ENCODE data around the gene TXN. TPM values are rescaled to one million over a fixed set of nuclear protein-coding genes. Genes with fewer than 3 reads are reported as not detected.
"Not testable (repeated sequence)": the region's sequence is repeated elsewhere in the genome, so short reads cannot be mapped to it uniquely, and the experiment has no call there.

Gene TXN
- total RNA-seq, 2 donors from 2014 or later, result 375 to 406 TPM

DNA sequence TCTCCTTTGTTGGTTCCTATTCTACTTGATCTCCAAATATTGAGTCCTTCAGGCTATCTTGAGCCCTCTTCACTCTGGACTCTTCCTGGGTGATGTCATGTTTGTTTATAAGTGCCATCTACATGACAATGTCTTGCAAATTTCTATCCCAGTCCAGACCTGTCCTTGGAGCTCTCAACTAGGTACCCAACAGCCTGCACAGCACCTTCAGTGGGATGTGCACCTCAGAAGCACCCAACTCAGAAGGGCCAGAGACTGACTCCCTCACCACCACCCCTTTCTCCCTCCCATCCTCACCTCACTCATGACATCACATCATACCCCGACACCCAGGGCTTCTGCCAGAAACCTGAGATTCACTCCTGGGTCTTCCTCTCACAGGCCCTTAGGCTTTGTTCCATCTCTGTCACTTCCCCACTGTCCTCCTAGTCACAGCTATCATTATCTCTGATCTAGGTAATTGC is 14.4 kb downstream of the TXN start:
- Mint-ChIP-seq H3K36me3 (peaks cover 11 to 24% of the 10 kb centered on the region in 2 donors), H3K27ac (no peak overlapping the region), H3K9me3 (no peaks in the 10 kb centered on the region)
- ATAC-seq (no peak), DNase-seq (ENCODE audit: low spot score in 2 of 2) (no peak)

DNA sequence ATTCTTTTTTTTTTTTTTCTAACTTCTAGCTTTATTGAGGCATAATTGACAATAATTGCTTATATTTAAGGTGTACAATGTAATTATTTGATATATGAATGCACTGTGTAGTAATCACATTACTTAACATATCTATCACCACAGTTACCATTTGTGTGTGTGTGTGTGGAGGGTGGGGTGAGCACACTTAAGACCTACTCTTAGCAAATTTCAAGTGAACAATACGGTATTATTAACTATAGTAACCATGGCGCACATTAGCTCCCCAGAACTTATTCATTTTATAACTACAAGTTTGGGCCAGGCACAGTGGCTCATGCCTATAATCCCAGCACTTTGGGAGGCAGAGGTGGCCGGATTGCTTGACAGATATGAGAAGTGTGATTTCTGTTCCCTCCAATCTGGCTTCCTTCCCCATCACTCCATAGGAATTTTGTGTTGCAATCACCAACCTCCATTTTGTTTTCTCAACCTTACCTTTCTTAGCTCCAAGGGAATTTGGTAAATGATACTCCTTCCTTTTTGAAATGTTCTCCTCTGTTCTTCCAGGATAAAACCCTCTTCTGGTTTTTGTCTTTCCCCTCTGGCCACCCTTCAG is 14.9 kb downstream of the TXN start:
- ATAC-seq (no peak), DNase-seq (ENCODE audit: low spot score in 2 of 2) (no peak)
- Mint-ChIP-seq H3K9me3 (no peaks in the 10 kb centered on the region), H3K27ac (no peak overlapping the region), H3K36me3 (peaks cover 15 to 22% of the 10 kb centered on the region in 2 donors)

DNA sequence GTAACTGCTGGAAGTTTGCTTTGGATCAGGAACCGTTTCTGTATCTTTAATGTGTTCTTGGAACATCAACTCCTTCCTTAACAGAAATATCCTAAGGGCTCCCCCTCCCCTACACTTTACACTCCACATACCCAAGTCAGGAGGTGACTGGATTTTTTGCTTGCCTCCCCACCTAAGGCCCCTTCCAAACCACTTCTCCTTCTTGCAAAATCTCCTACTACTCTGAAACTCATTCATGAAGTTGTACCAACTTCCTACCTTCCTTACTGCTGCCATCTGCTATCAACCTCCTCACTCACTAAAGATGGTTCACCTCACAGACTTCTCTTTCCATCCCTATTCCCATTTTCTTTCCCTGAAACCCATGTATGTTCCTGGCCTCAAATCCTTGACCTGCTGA is 16.1 kb downstream of the TXN start:
- peak in 1 of 2 donors; percentile 9 for ATAC-seq
- H3K36me3 Mint-ChIP-seq, result peaks cover 16 to 19% of the 10 kb centered on the region in 2 donors

DNA sequence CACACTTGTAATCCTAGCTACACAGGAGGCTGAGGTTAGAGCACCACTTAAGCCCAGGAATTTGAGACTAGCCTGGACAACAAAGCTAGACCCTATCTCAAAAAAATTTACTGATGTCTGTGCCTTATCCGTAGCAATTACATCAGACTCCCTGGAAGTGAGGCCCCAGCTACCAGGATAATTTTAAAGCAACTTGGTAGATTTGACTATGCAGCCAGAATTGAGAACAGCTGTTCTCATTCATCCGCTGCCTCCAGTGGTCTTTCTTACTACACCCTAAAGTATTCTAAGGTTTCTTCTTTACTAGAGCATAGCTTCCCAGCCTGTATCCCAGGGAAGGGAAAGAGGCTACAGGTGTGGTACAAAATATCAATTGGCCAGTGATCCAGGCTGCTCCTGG is 28.0 kb downstream of the TXN start:
- DNase-seq (ENCODE audit: low spot score in 2 of 2), result no peak
- peaks cover 0 to 4% of the 10 kb centered on the region in 2 donors for H3K9me3 Mint-ChIP-seq
- no peak for ATAC-seq
- no peak overlapping the region for H3K27ac Mint-ChIP-seq
- H3K36me3 Mint-ChIP-seq, result peaks cover 0 to 7% of the 10 kb centered on the region in 2 donors

More for the DNA sequence above, 16.1 kb downstream of the TXN start:
- DNase-seq (ENCODE audit: low spot score in 2 of 2), result no peak
- no peak overlapping the region for H3K27ac Mint-ChIP-seq
- no peaks in the 10 kb centered on the region for H3K9me3 Mint-ChIP-seq

DNA sequence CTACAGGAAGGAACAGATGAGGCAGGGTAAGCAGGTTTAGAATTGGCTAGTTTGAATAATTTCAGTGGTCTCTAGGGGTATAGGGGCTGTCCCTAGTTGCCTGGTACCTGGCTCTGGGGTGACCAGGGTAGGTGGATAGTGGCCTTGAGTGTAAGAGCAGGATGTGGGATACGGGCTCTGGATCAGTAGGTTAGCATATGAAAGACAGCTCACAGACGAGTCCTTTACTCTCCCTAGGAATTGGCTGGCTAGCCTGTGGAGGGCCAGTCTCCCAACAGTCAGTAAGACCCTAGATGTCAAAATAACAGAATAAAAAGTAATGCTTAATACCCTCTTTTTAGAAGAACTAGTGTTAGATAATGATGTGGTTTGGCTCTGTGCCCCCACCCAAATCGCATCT is 31.7 kb downstream of the TXN start:
- DNase-seq (ENCODE audit: low spot score in 2 of 2), result no peak
- no peak for ATAC-seq
- Mint-ChIP-seq H3K9me3 (peaks cover 0 to 4% of the 10 kb centered on the region in 2 donors), H3K36me3 (no peaks in the 10 kb centered on the region), H3K27ac (no peak overlapping the region)

DNA sequence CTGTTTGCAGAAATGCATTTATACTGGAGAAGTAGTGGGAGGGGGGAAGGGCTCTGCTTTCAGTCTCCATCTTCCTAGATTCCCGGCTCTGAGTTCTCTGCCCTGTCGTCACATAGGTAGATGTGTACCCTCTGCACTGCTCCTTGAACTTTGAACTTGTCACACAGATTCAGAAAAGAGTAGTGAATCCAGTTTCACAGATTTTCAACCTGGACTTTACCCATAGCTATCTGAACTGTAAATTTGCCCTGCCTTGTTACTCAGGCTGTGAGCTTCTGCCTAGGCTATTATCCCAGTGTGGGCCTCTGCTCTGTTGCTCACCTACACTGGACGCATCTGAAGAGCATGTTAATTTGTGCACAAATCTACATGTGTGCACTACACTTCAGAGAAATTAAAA is 35.5 kb downstream of the TXN start:
- peaks cover 0 to 4% of the 10 kb centered on the region in 2 donors for H3K9me3 Mint-ChIP-seq
- ATAC-seq (no peak), DNase-seq (ENCODE audit: low spot score in 2 of 2) (no peak)
- no peaks in the 10 kb centered on the region for H3K36me3 Mint-ChIP-seq
- H3K27ac Mint-ChIP-seq, result no peak overlapping the region

DNA sequence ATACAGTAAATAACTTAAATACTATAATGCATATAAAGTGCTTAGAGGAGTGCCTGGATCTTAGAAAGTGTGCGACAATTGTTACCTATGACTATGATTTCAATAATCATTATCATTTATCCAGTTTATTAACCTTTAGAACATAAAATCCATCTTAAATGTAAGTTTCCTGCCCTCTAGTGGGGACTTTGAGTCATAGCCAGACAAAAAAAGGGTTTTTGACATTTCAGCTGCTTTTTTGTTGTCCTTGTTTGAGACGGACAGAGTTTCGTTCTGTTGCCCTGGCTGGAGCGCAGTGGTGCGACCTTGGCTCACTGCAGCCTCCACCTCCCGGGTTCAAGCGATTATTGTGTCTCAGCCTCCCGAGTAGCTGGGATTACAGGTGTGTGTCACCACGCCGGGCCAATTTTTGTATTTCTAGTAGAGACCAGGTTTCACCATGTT is 38.6 kb downstream of the TXN start:
- ATAC-seq (no peak), DNase-seq (ENCODE audit: low spot score in 2 of 2) (no peak)
- Mint-ChIP-seq H3K27ac (no peak overlapping the region), H3K9me3 (no peaks in the 10 kb centered on the region), H3K36me3 (no peaks in the 10 kb centered on the region)

DNA sequence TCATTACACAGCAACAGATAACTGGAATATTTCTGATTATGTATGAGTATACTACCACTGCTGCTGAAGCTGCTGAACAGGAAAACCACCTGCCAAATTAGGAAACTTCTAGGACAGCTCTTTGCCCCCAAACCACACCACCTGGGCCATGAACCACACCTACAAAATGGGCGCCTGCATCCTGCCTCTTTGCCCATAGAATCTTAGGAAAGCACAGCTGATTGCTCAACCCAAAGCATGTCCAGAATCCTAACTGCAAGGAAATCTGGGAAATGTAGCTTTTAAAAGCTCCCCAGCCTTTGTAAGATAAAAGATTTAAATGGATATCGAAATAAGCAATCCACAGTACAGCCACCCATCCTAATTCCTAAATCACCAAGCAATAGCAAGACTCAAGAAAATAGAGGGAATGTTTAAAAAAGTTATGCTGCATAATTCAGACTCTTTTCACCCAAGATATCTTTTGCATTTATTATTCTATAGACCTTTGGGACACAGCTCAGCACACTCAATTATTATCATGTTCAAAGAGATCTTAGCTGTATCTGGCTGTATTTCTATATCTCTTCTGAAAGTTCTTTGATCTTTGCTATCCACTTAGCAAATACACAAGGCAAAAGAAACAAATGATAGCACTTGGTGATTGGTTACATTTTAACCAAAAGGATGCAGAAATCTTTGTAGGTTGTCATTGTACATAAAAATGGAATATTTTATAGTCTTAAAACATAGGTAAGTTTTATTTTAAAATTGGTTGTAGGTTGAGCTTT is 41.5 kb downstream of the TXN start:
- Mint-ChIP-seq H3K9me3 (no peaks in the 10 kb centered on the region), H3K36me3 (no peaks in the 10 kb centered on the region), H3K27ac (no peak overlapping the region)
- ATAC-seq (no peak), DNase-seq (ENCODE audit: low spot score in 2 of 2) (no peak)

DNA sequence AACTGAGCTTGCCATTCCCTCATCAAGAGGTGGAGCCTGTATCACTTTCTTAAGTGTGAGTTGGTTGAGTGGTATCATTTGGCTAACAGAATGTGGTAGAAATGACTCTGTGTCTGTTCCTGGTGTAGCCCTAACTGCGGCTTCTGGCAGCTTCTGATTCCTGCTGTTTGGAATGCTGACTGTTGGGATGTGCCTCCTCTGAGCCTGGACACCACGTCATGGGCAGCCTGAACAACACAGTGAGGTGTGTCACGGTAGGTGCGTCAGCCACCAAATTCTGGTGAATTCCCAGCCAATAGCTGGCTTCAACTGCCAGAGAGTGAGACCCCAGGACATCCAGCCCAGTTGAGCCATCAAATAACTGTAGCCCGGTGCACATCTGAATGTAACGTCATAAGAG is 42.2 kb downstream of the TXN start:
- Mint-ChIP-seq H3K9me3 (no peaks in the 10 kb centered on the region), H3K36me3 (no peaks in the 10 kb centered on the region), H3K27ac (no peak overlapping the region)
- ATAC-seq (no peak), DNase-seq (ENCODE audit: low spot score in 2 of 2) (no peak)

DNA sequence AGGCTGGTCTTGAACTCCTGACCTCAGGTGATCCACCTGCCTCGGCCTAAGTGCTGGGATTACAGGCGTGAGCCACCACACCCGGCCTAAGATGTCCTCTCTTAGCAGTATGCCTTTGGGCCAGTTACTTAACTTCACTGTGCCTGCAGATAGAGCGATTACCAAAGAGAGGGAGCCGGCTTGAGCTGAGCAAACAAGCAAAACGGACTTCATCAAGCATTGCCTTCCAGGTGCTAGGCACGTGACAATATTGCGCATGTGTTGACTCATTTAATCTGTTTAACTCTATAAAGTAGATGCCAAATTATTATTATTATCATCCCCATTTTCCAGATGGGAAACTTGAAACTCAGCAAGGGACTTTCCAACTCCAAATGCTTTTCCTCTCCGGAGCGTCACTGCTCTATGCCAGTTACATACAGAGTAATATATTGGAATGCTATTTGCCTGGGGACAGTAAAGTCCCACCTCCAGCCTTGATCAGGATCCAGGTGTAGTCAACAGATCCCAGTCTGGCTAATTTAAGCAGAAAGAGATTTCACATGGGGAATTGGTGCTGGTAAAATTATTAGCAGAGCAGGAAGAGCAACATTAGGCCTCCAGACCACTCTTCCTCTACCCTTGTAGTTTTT is 42.8 kb downstream of the TXN start:
- H3K36me3 Mint-ChIP-seq, result no peaks in the 10 kb centered on the region
- no peak overlapping the region for H3K27ac Mint-ChIP-seq
- ATAC-seq (no peak), DNase-seq (ENCODE audit: low spot score in 2 of 2) (no peak)
- H3K9me3 Mint-ChIP-seq, result no peaks in the 10 kb centered on the region

DNA sequence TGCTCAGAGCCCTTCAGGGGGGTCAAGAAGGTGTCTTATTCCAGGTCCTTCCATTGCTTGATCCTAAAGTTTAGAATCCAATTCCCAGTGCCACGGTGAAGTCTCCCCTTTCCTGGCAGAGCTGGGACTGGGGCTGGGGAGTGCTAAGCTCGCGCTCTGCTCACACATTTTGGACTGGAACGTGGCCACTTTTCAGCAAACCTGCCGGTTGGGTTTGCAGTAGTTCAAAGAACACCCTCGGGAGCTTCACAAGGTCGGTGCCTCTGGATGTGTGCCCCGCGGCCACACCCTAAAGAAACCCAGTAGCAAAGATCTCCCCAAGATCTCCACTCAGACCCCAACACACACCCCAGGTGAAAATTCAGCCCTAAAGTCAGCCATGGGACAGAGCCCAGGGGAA is 48.3 kb downstream of the TXN start, which contains the start of gene C9orf152:
C9orf152 (minus strand) TSS at position 129 of the 400 bp plus-strand sequence. CDS start 580 bp downstream, outside the sequence.
- peak within 1 kb of the TSS in 1 of 2 donors; percentile 15 for H3K27ac Mint-ChIP-seq
- no peaks in the 10 kb centered on the region for H3K9me3 Mint-ChIP-seq
- H3K36me3 Mint-ChIP-seq, result no peaks in the 10 kb centered on the region
- DNase-seq (ENCODE audit: low spot score in 2 of 2) (no peak), ATAC-seq (no peak)

DNA sequence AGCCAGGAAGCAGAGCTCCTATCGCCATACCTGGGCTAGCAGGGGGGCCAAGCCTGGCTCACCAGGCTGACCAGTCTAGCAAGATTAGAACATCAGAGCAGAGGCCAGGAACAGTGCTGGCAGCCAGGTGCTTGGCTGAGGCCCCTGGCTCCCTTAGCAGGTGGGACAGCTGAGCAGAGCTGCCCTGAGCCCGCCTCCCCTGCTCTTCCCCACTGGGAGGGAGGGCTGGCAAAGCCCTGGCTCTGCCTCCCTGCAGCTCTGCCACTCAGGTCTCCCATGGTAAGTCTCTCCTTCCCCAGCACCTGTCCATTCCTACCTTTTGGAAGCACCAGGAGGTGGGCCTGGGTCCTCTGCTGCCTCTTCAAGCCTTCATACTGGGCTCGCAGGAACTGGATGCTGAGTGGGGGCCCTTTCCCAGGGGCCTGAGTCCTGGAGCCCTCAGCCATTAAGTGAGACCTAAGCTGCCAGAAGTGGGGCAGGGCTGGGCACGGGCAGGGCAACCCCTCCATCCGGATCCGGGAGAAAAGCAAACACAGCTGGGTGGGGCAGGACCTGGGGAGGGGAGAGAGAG is 49.2 kb downstream of the TXN start:
- ATAC-seq, result no peak

DNA sequence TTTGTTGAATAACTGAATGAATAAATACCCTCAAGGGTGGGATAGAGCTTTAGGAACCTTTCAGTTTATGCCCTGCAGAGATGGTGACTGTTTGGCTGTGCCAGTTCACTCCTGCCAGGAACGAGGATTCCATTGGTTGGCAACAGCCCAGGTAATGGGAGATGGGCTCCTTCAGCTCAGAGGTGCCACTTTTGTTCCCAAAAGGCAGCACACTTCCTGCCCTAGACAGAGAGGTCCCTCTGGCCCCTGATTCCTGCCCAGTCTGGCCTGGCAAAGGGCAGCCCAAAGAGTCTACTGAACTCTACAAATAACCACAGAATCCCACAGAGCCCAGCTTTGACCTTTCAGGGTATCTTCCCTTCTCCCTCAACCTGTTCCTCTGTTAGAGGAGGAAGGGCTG is 49.9 kb downstream of the TXN start:
- Mint-ChIP-seq H3K9me3 (no peaks in the 10 kb centered on the region), H3K27ac (no peak overlapping the region), H3K36me3 (no peaks in the 10 kb centered on the region)
- ATAC-seq (no peak), DNase-seq (ENCODE audit: low spot score in 2 of 2) (no peak)

More for the DNA sequence above, 49.2 kb downstream of the TXN start:
- Mint-ChIP-seq H3K36me3 (no peaks in the 10 kb centered on the region), H3K27ac (no peak overlapping the region), H3K9me3 (no peaks in the 10 kb centered on the region)
- DNase-seq (ENCODE audit: low spot score in 2 of 2), result no peak

DNA sequence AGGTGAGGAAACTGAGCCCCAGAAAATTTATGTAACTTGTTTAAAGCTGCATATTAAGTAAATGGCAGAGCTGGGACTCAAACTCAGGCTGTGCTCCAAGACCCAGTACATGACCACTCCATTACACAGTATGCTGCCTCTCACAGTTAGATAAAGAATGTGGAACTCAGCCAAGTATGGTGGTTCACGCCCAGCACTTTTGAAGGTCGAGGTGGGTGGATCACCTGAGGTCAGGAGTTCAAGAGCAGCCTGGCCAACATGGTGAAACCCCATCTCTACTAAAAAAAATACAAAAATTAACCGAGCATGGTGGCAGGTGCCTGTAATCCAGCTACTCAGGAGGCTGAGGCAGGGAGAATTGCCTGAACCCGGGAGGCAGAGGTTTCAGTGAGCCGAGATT is 50.7 kb downstream of the TXN start:
- not testable (repeated sequence) for DNase-seq (ENCODE audit: low spot score in 2 of 2); H3K27ac Mint-ChIP-seq; ATAC-seq; H3K36me3 Mint-ChIP-seq; H3K9me3 Mint-ChIP-seq

DNA sequence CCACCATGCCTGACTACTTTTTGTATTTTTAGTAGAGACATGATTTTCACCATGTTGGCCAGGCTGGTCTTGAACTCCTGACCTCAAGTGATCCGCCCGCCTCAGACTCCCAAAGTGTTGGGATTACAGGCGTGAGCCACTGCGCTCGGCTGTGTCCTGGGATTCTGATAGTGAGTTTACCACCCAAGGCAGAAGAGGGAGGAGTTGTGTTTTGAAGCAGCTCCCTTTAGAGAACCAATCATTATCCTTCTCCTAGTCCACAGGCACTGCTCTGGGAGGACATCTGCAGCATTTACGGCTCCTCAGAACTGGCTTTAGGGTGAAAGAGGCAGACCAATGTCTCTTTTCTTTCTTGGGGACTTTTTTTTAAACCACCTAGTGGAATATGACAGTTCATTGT is 54.1 kb downstream of the TXN start:
- no peaks in the 10 kb centered on the region for H3K9me3 Mint-ChIP-seq
- no peak overlapping the region for H3K27ac Mint-ChIP-seq
- DNase-seq (ENCODE audit: low spot score in 2 of 2), result no peak
- ATAC-seq, result no peak
- no peaks in the 10 kb centered on the region for H3K36me3 Mint-ChIP-seq

DNA sequence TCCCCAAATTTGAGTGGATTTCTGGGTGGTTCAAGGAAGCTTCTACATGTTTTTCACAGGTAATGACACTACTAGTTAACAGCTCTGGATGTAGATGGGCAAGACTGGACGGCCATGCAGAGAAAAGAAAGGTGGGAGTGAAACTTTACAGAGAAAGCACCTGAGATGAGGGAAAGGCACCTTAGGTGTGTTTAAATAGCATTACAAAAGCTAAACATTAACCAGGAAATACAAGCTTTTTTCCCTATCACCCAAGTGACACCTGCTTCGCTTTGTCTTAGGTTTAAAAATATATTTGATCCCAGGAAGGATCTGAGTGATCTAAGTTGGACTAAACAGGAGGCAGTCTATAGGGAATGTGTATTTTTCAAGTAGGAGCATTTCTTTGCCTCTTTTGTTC is 56.7 kb downstream of the TXN start:
- no peaks in the 10 kb centered on the region for H3K36me3 Mint-ChIP-seq
- H3K27ac Mint-ChIP-seq, result no peak overlapping the region
- no peaks in the 10 kb centered on the region for H3K9me3 Mint-ChIP-seq
- no peak for DNase-seq (ENCODE audit: low spot score in 2 of 2)
- no peak for ATAC-seq

DNA sequence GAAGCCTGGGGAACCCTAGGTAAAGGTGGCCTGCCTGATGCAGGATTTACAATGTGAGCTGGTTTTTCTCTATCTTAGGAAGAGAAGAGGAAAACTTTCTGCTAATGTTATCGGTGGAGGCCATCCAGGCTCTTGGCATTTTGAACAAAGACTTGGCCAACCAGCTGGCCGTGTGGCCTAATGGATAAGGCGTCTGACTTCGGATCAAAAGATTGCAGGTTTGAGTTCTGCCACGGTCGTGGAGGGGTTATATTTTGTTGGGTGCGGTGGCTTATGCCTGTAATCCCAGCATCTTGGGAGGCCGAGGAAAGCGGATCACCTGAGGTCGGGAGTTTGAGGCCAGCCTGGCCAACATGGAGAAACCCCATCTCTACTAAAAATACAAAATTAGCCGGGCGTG is 58.0 kb downstream of the TXN start:
- Mint-ChIP-seq H3K27ac (no peak overlapping the region), H3K9me3 (no peaks in the 10 kb centered on the region), H3K36me3 (no peaks in the 10 kb centered on the region)
- no peak for ATAC-seq
- DNase-seq (ENCODE audit: low spot score in 2 of 2), result no peak
